Stimulated activated CD4-positive, alpha-beta T cell treated with anti-CD3 and anti-CD28 coated beads, Interleukin-12 subunit alpha, Interleukin-12 subunit beta, amount 100 ng/mL, for 24 hours (primary cell): Measurements from ENCODE around the gene MAPK14.
"Not testable (repeated sequence)": the region's sequence is repeated elsewhere in the genome, so short reads cannot be mapped to it uniquely, and the experiment has no call there.

Experiments
- DNase-seq, 2 experiments: peaks; one replicate each; pipeline ENCODE4 v3.0.0-alpha.2; 2020; ENCODE audit warnings: low read depth in 2 of 2

Gene MAPK14

GRCh38 chr6:36121787-36122494, 94.3 kb downstream of the MAPK14 start:
- no peak for DNase-seq

- DNase-seq = no peak
Observed at GRCh38 chr6:36122495-36123269, 95.1 kb downstream of the MAPK14 start.

GRCh38 chr6:36123270-36124139, 95.9 kb downstream of the MAPK14 start:
- DNase-seq = peak; percentile 70 to 83

GRCh38 chr6:36124346-36124745, 96.7 kb downstream of the MAPK14 start:
- DNase-seq = not testable (repeated sequence)

GRCh38 chr6:36124881-36125280, 97.3 kb downstream of the MAPK14 start:
- DNase-seq = no peak

GRCh38 chr6:36125575-36125974, 98.0 kb downstream of the MAPK14 start:
- DNase-seq = no peak

- no peak for DNase-seq
Observed at GRCh38 chr6:36126121-36126520, 98.5 kb downstream of the MAPK14 start.

GRCh38 chr6:36126553-36127458, 99.2 kb downstream of the MAPK14 start:
- DNase-seq = no peak

- no peak for DNase-seq
Observed at GRCh38 chr6:36127462-36128016, 99.9 kb downstream of the MAPK14 start.

GRCh38 chr6:36128073-36128472, 100.5 kb downstream of the MAPK14 start:
- DNase-seq = no peak

- DNase-seq = no peak
Observed at GRCh38 chr6:36128793-36129192, 101.2 kb downstream of the MAPK14 start.

- DNase-seq = not testable (repeated sequence)
Observed at GRCh38 chr6:36129334-36129733, 101.7 kb downstream of the MAPK14 start.

GRCh38 chr6:36129941-36130666, 102.5 kb downstream of the MAPK14 start, which contains the start of gene MAPK13:
TSS of gene MAPK13 (plus strand) at chr6:36130513. CDS start at chr6:36130583, 70 bp downstream.
- no peak for DNase-seq

GRCh38 chr6:36130667-36131510, 103.3 kb downstream of the MAPK14 start:
- peak in 1 of 2 experiments; percentile 69 for DNase-seq

GRCh38 chr6:36131511-36132245, 104.1 kb downstream of the MAPK14 start:
- DNase-seq = peak in 1 of 2 experiments; percentile 43

- no peak for DNase-seq
Observed at GRCh38 chr6:36132246-36132895, 104.8 kb downstream of the MAPK14 start.

- DNase-seq = no peak
Observed at GRCh38 chr6:36133148-36133547, 105.5 kb downstream of the MAPK14 start.

- no peak for DNase-seq
Observed at GRCh38 chr6:36133912-36134311, 106.3 kb downstream of the MAPK14 start.
